DMS53 treated with DMSO at 0.1 percent for 48 hours (cell line): Measurements from ENCODE around the gene CSF1R.
"Not testable (repeated sequence)": the region's sequence is repeated elsewhere in the genome, so short reads cannot be mapped to it uniquely, and the experiment has no call there.

Experiments
- DNase-seq: peaks from one replicate; lab custom pipeline; 2025; ENCODE audit not compliant: unreplicated experiment; lab: John Stamatoyannopoulos, UW

The CSF1R gene

DNA sequence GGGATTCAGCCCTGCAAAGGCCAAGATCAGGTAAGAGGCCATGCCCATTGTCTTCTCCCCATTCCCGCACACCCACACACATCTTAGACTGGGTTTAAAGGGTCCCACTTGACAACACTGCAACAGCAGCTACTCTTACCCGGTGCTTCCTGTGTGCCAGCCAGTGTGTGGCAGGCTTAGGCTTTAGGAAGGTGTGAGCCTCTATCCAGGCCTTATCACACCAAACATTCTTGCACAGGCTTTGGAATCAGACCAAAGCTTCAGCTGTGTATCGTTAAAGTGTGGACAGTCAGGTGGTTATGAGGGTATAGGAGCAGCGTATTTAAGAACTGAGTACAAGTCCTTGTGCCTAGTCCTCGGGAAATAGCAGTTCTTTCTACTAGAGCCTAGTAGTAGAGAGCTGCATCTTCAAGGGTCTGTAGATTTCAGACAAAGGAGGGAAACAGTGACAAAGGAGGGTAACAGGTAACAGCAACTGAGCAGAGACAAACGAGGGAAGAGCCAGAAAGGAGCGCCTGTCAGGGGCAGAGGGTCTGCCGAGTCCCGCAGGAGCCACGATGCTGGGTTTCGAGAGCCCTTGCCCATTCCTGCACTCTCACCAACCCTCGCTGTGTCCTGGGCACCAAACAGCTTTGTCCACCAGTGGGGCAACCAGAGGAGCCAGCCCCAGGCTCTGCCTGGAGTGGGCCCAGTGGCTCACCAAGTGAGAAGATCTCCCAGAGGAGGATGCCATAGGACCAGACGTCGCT, 30.9 kb downstream of the CSF1R start:
- no peak for DNase-seq

DNA sequence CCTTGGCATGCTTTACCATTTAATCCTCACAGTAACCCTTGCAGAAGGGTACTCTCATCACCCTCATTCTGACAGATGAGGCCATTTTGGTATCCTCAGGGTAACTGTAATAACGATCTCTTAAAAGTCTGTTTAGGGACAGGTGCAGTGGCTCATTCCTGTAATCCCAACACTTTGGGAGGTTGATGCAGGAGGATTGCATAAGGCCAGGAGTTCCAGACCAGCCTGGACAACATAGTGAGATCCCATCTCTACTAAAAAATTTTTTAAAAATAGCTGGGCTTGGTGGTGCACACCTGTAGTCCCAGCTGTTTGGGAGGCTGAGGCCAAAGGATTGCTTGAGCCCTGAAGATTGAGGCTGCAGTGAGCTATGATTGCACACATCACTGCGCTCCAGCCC, 31.8 kb downstream of the CSF1R start:
- DNase-seq: no peak

DNA sequence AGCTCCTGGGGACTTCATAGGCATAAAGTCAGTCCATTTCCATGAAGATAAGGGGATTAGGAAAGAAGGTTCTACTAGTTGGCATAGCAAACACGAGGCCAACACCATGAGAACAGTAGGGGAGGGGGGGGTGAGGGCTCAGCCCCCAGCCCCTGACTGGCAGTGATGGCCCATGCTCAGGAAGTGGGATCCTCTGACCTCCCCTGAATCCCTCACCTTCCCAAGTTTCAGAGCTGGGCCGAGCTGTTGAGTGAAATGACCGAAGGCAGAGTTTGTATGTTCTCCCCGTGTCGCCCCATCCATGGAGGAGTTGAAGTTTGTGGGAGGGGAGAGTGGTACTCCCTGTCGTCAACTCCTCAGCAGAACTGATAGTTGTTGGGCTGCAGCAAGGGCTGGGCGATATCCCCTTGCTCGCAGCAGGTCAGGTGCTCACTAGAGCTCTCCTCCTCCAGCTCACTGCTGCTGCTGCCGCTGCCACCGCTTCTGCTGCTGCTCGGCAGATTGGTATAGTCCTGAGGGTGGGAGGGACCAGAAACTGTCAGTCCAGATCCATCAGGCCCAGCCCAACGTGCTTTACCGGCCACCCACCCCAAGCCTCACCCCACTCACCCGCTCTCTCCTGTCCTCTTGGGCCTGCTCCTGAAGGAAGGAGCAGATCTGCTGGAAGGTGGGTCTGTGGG, 32.5 kb downstream of the CSF1R start:
- no peak for DNase-seq

DNA sequence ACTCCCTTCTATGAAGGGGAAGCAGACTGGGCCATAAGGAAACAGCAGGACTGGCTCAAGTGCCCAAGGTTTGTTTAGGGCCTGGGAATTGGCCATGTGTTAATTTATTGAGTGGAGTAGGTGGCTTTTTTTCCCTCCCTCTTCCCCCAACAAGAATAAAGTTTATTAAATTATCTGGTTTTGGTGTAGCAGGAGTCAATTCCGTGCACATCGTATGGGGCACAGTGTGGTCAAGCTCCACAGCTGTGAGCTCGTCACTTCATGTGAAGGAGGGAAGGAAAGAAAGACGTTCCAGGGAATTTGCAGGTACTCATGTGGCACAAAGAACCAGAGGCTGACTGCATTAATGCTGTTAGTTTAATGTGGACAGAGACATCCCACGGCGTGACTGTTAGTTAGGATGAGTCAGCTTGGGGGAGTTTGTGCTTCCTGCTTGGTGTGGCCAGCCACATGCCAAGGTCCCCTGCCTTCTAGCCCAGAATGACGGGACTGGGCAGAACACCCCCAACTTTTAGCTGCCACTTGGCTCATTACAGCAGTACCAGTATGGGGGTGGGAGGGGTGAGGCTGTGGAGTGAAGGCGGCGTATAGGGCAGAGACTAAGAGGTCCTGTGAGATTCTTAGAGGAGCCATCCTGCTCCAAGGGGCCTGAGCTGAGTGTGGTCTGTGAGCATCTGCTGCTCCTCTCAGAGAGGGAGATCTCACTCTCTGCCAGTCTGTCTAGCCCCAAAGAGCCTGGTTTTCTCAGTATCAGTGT, 33.2 kb downstream of the CSF1R start:
- no peak for DNase-seq

DNA sequence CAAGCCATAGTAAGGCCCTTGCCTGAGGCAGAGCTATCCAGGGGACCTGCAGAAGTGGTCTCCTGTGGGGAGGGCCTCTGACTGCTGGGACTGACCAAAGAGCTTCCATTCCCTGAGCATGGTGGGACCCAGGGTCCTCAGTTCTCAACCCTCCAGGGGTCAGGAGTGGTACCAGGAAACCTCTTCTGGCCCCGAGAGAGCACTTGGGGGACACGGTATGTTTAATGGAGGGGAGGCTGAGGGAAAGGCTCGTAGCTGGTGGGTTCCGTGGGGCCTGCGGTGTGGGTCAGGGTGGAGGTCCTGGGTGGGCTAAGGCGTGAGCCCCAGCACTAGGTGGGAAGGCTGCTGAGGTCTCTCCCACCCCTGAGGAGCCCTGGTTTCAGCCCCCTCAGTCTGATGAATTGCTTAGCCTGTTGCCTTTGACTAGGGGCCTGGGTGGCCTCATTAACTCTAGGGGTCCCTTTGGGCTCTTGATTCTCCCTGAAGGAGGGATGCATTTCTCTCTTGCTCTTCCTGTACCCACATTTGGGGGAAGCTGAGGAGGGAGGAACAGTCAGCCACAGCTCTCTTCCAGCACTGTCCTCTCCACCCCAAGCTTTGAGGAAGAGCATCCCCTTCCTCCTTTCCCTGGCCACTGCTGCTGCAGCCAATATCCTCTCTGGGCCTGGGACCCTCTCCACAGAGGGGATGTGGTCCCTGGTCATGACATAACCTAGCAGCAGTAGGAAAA, 34.0 kb downstream of the CSF1R start:
- no peak for DNase-seq

DNA sequence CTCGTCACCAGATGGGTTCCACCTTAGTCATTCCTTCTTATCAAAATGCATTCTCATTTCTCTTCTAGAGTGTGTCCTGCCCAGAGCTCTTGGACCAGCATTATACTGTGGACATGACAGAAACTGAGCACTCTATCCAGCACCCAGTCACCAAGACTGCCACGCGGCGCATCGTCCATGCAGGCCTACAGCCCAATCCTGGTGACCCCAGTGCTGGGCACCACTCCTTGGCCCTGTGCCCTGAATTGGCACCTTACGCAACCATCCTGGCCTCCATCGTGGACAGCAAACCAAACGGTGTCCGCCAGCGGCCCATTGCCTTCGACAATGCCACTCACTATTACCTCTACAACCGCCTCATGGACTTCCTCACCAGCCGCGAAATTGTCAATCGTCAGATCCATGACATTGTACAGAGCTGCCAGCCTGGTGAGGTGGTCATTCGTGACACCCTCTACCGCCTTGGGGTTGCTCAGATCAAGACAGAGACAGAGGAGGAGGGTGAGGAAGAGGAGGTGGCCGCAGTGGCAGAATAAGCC, 34.6 kb downstream of the CSF1R start:
- DNase-seq: no peak

DNA sequence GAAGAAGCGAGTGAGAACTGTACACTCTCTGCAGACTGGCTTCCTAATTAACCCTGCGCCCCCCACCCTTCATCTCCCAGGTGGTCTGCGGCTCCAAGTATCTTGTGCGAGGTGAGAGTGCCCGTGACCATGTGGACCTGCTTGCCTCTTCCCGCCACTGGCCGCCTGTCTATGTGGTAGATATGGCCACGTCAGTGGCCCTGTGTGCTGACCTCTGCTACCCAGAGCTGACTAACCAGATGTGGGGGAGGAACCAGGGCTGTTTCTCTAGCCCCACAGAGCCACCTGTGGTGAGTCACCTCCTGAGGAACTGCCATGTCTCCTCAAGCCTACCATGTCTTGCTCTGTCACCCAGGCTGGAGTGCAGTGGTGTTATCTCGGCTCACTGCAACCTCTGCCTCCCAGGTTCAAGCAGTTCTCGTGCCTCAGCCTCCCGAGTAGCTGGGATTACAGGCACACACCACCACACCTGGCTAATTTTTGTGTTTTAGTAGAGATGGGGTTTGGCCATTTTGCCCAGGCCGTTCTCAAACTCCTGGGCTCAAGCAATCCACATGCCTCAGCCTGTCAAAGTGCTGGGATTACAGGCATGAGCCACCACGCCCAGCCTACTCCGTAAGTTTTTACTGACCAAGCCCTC, 36.1 kb downstream of the CSF1R start:
- not testable (repeated sequence) for DNase-seq

DNA sequence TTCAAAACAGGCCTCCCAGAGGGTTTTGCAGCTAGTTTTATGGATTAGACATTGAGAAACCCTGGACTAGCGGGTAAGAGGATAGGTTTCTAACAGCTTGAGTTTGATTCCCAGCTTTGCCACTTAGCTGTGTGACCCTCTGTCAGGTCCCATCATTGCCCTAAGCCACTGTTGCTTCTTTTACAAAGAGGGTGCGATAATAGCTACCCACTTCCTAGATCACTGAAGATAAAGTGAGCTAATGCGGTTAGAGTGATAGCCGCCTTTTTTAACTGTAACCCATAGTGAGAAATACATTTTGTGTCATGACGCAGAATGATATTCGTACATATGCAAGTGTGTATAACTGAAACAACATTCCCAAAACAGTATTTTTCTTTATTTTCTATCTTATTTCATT, 40.3 kb downstream of the CSF1R start:
- no peak for DNase-seq

DNA sequence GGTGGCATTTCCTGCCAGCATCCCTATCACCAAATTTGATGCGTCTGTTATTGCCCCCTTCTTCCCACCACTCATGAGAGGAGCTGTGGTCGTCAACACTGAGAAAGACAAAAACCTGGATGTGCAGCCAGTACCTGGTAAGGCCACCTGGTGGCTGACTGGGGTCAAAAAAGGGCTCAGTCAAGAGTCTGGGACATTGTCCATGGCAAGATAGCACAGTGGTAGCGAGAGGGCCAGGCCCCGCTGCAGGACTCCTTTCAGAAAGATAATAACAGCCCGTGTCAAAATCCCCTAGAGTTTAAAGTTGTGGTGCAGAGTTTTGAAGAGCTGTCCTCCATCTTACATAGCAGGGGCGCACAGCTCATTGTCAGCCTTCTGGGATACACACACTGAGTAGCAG, 40.8 kb downstream of the CSF1R start:
- DNase-seq: no peak

DNA sequence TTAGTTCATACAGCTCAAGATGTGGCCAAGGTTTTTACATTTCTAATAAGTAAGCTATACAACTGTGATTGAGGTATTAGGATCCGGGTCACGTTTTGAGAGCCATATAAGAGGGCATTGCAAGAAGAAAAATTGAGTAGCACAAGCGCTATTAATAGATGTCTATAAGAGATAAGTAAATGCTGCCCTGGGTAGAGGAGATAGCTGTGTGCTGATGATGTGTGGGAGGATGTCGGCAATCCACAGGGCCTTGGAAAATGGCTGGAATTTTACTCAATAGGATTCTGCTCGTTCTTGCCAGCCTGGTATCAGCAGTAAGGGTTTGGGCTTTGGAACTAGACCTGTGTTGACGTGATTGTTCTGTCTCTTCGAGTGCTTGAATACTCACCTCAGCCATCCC, 41.6 kb downstream of the CSF1R start:
- DNase-seq: no peak

DNA sequence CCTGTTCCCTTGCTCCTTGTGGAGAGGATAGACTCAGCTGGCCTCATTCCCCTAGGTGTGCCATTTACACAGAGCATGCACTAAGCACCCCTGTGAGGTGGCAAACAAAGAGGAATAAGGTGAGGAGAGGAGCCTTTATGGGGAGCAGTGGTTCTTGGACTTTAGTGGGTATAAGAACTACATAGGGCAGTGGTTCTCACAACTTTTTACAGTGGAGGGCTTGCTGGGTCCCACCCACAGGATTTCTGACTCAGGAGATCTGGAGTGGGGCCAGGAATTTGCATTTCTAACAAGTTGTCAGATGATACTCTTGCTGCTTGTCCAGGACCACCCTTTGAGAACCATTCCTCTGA, 42.0 kb downstream of the CSF1R start:
- no peak for DNase-seq

DNA sequence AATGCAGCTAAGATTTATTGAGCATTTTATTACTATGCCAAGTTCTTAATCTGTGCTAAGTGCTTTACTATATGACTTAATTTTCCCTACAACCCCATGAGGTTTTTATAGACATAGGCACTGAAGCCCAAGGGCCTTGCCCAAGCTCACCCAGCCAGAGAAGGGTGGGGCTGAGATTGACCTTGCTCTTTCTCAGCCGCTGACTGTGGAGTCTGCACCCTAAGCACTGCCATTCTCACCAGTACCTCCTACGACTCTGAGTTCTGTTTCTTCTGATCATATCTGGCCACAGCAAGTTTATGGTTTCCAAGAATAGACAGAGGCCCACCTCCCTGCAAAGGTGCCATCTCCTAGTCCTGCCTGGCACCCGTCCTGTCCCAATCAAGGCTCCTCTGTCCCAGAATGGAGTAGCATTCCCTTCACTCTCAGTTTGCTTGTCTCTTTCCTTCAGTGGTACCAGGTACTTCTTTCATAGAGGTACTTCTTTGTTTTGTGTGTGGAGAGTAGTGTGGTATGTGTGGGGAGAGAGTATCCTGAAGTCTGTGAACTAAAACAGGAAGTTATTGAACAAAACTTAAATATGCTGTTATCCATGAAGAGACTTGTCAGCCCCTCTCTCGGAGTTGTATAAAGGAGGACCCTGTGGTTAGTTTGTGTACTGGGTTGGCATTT, 42.6 kb downstream of the CSF1R start:
- no peak for DNase-seq

DNA sequence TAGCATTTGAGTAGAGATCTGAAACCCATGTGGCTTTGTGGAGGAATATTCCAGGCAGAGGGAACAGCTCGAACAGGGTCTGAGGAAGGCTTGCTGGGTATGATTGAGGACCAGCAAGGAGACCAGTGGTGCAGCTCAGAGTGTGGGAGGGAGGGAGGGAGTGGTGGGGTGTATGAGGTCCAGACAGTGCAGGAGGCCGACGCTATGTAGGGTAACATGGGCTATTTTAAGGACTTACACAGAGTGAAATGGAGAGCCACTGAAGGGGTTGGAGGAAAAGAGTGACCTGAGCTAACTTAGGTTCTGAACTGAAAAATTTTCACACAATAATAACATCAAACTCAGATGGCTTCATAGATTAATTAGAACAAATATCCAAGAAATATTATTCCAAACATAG, 43.9 kb downstream of the CSF1R start:
- no peak for DNase-seq

DNA sequence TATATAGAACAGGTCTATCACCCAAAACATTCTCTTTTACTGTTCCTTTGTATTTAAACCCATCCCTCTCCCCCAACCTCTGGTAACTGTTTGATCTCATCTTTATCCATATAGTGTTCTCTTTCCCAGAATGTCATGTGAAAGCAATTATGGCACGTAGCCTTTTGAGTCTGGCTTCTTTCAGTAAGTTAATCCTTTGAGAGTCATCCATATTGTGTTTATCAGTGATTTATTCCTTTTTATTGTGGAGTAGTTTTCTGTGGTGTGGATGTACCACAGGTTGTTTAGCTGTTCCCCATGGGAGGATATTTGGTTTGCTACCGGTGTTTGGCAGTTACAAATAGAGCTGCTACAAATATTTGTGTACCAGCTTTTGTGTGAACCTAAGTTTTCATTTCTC, 47.8 kb downstream of the CSF1R start:
- no peak for DNase-seq

DNA sequence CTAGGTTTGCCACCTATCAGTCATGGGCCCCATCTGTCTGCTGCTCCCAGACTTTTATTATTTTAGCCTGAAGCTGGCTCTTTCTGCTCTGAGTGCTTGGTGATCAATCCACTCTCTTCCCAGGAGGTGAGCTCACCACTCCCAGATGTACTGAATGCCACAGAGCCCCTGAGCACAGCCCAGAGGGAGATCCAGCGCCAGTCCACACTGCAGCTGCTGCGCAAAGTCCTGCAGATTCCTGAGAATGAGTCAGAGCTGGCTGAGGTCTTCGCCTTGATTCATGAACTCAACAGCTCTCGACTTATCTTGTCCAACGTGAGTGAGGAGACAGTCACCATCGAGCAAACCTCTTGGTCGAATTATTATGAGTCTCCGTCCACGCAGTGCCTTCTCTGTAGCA, 49.8 kb downstream of the CSF1R start:
- DNase-seq: no peak

DNA sequence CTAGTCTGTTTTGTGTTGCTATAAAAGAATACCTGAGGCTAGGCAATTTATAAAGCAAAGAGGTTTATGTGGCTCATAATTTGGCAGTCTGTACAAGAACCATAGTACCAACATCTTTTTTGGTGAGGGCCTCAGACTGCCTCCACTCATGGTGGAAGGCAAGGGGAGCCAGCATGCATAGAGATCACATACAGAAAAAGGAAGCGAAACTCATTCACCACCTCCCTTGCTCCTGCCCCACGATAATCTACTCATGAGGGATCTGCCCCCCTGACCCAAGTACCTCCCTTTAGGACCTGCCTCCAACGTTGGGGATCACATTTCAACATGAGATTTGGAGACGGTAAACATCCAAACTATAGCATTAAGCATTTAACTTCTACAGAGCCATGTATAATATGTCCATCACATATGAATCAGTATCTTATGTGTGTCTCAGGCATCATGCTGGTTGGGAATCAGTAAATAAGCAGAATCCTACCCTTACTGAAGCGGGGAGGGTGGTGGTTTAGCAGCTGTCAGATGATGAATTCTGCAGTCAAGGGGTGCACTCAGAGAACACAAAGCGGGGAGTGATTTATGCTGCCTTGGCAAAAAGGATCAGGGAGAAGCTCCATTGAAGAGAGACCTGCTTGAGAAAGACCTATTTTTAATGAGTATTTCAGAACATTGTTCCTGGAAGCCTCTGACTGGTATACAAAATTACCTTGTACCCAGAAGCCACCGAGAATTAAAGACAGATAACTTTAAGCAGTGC, 51.0 kb downstream of the CSF1R start:
- DNase-seq: no peak

DNA sequence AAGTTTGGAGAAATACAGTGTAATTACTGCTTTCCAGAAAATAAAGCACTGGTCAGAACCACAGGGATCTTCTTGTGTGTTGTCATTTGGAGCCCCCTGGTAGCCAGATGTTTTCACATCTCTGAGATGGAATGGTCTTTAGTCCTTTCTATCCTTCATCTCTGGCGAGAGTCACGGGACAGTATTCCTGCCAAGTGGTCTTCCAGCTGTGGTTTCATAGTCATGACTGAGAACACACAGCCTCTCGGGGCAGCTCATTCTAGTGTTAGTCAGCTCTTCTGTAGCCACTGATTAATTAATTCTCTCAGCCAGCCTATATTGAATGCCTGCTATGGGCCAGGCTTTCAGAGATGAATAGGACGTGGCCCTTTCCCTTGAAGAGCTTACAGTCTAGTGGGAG, 51.7 kb downstream of the CSF1R start:
- DNase-seq: no peak

DNA sequence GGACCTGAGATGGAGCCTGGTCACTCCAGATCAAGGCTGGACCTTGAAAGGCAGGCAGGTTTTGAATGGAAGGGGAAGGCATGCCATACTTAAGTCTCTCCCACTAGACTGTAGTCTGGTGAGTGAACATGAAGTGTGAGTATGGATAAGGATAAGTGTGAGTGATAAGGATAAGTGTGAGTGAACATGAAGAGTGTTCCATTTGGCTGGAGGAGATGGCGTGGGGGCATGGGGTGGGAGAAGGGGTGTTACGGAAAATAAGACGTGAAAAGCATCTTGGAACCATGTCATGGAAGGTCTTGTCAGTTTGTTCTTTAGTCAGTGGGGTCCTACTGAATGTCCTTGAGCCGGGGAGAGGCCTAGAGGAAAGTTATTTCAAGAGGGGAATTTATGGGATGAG, 53.0 kb downstream of the CSF1R start:
- no peak for DNase-seq

DNA sequence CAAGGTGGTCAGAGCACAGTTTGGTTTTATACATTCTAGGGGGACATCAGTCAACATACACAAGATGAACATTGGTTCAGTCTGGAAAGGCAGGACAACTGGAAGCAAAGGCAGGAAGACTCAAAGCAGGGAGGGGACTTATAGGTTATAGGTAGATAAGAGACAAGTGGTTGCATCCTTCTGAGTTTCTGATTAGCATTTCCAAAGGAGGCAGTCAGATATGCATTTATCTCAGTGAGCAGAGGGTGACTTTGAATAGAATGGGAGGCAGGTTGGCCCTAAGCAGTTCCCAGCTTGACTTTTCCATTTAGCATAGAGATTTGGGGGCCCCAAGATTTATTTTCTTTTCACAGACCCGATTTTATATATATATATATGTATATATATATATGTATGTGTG, 58.3 kb downstream of the CSF1R start:
- not testable (repeated sequence) for DNase-seq
